Calu3 (cell line): ENCODE data around the gene PLXNA4. TPM values are rescaled to one million over a fixed set of nuclear protein-coding genes. Genes with fewer than 3 reads are reported as not detected.

Experiments
- BruUV-seq: library from RNA; stranded (reverse); fragments of 400-500 nt; replicated peaks from 2 replicates; lab custom pipeline; 2021; lab: Mats Ljungman, UMichigan
- CTCF ChIA-PET: fragments of 300-600 bp; sonication (Branson Sonifier 250); formaldehyde crosslinking; loops from one replicate; lab custom pipeline; 2022; ENCODE audit warnings: antibody characterized with exemption; lab: Charles Lee
- DNase-seq: peaks from one replicate; pipeline ENCODE4 v3.0.0; 2022
- H3K27ac Mint-ChIP-seq: one replicate; pipeline ENCODE4 v1.8.0; 2022; ENCODE audit warnings: mixed read lengths; ENCODE audit not compliant: unreplicated experiment
- H3K27me3 Mint-ChIP-seq: one replicate; pipeline ENCODE4 v1.8.0; 2022; ENCODE audit warnings: mixed read lengths; ENCODE audit not compliant: unreplicated experiment
- H3K36me3 Mint-ChIP-seq: one replicate; pipeline ENCODE4 v1.8.0; 2022; ENCODE audit warnings: mild to moderate bottlenecking, moderate library complexity, mixed read lengths; ENCODE audit not compliant: insufficient read depth, unreplicated experiment
- H3K4me1 Mint-ChIP-seq: one replicate; pipeline ENCODE4 v1.8.0; 2022; ENCODE audit warnings: mild to moderate bottlenecking, low read depth, mixed read lengths; ENCODE audit not compliant: unreplicated experiment
- H3K4me3 Mint-ChIP-seq: one replicate; pipeline ENCODE4 v1.8.0; 2022; ENCODE audit warnings: mild to moderate bottlenecking, low read depth, moderate library complexity, mixed read lengths; ENCODE audit not compliant: unreplicated experiment
- H3K9me3 Mint-ChIP-seq: one replicate; pipeline ENCODE4 v1.8.0; 2022; ENCODE audit warnings: low read depth, mixed read lengths; ENCODE audit not compliant: unreplicated experiment
- CTCF ChIP-seq: fragments of 200-600 bp; IDR thresholded peaks from one replicate; pipeline ENCODE4 v1.8.0; 2022; ENCODE audit warnings: antibody characterized with exemption; ENCODE audit not compliant: unreplicated experiment
- intact Hi-C: fragments of 100-400 bp; cut with micrococcal nuclease; formaldehyde crosslinking; loops from one replicate; pipeline ENCODE4 v1.10.0; 2022; ENCODE audit not compliant: unreplicated experiment
- total RNA-seq: library from RNA; stranded (reverse); gene quantifications from 2 replicates; pipeline ENCODE4 v1.2.3, GENCODE V29; 2022

The PLXNA4 gene
- total RNA-seq, 1 experiment from 2014 or later, result not detected

GRCh38 chr7:132200141-132200540 is 376.1 kb downstream of the PLXNA4 start:
- Mint-ChIP-seq H3K36me3 (no peaks in the 10 kb centered on the region), H3K27me3 (peaks cover 92% of the 10 kb centered on the region), H3K27ac (no peak overlapping the region), H3K9me3 (peaks cover 3% of the 10 kb centered on the region), H3K4me3 (no peak overlapping the region), H3K4me1 (no peaks in the 10 kb centered on the region)
- intact Hi-C loops, result no loop called here
- BruUV-seq, result no TSS peak
- no peak for DNase-seq
- CTCF ChIA-PET, result no interaction called here
- TF ChIP-seq CTCF, result no peak

GRCh38 chr7:132199626-132200025 is 376.6 kb downstream of the PLXNA4 start:
- no peak overlapping the region for H3K4me3 Mint-ChIP-seq
- H3K27me3 Mint-ChIP-seq, result peaks cover 93% of the 10 kb centered on the region
- TF ChIP-seq CTCF, result no peak
- H3K36me3 Mint-ChIP-seq, result no peaks in the 10 kb centered on the region
- DNase-seq, result no peak
- CTCF ChIA-PET, result no interaction called here
- H3K4me1 Mint-ChIP-seq, result no peaks in the 10 kb centered on the region
- no TSS peak for BruUV-seq
- H3K9me3 Mint-ChIP-seq, result peaks cover 3% of the 10 kb centered on the region
- H3K27ac Mint-ChIP-seq, result no peak overlapping the region
- intact Hi-C loops, result no loop called here

GRCh38 chr7:132197772-132198171 is 378.5 kb downstream of the PLXNA4 start:
- CTCF ChIA-PET, result no interaction called here
- intact Hi-C loops, result no loop called here
- H3K36me3 Mint-ChIP-seq, result no peaks in the 10 kb centered on the region
- TF ChIP-seq CTCF, result no peak
- no peak overlapping the region for H3K4me3 Mint-ChIP-seq
- peaks cover 3% of the 10 kb centered on the region for H3K9me3 Mint-ChIP-seq
- H3K27ac Mint-ChIP-seq, result no peak overlapping the region
- DNase-seq, result no peak
- peaks cover 82% of the 10 kb centered on the region for H3K27me3 Mint-ChIP-seq
- BruUV-seq, result no TSS peak
- H3K4me1 Mint-ChIP-seq, result no peaks in the 10 kb centered on the region

- Mint-ChIP-seq H3K9me3 (no peaks in the 10 kb centered on the region), H3K4me3 (no peak overlapping the region), H3K4me1 (no peaks in the 10 kb centered on the region), H3K27me3 (peaks cover 82% of the 10 kb centered on the region), H3K36me3 (no peaks in the 10 kb centered on the region), H3K27ac (no peak overlapping the region)
- no peak for TF ChIP-seq CTCF
- CTCF ChIA-PET, result no interaction called here
- BruUV-seq, result no TSS peak
- intact Hi-C loops, result no loop called here
- no peak for DNase-seq
Observed at GRCh38 chr7:132193898-132194297, 382.4 kb downstream of the PLXNA4 start.

- Mint-ChIP-seq H3K9me3 (no peaks in the 10 kb centered on the region), H3K27me3 (peaks cover 78% of the 10 kb centered on the region), H3K36me3 (no peaks in the 10 kb centered on the region), H3K4me3 (no peak overlapping the region), H3K27ac (no peak overlapping the region), H3K4me1 (no peaks in the 10 kb centered on the region)
- intact Hi-C loops, result no loop called here
- BruUV-seq, result no TSS peak
- CTCF ChIA-PET, result no interaction called here
- no peak for TF ChIP-seq CTCF
- DNase-seq, result no peak
Observed at GRCh38 chr7:132192809-132193208, 383.5 kb downstream of the PLXNA4 start.
